MM.1S (cell line): ENCODE data around the gene FRA10AC1.

Source experiments
- EZH2 ChIP-seq: fragments of 300-600 bp; sonication (generic); optimal IDR thresholded peaks from 2 replicates; pipeline ENCODE3; 2017; ENCODE audit warnings: low read depth, mild to moderate bottlenecking, antibody characterized with exemption, low read length, mixed read lengths
- EZH2phosphoT487 ChIP-seq: fragments of 300-600 bp; sonication (generic); IDR thresholded peaks from 2 replicates; pipeline ENCODE4 v1.6.1; 2018; ENCODE audit warnings: antibody characterized with exemption, low read length
- TF ChIP-seq, protein P1 (sequence below): fragments of 300-600 bp; sonication (generic); IDR thresholded peaks from 2 replicates; pipeline ENCODE4 v1.5.1; 2016; ENCODE audit warnings: antibody characterized with exemption, low read length, mixed read lengths

DNA sequence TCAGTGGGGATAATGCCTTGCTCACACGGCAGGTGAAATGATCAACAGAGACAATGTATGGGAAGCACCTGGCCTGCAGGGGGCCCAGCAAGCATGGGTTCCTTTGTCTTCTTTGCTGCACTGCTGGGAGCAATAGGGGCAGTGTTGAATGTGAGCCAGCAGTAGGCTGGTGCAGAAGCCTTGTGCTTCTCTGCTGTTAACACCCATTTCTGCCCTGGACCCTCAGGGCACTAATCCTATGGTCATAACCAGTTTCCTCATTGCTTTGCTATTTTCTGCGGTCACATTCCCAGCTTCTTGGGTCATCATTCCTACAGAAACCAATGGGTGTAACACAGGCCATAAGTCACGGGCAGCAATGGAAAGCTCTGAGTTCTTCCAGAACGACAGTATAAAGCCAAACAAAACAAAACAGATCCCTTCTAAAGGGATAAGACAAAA, 44.5 kb upstream of the FRA10AC1 start:
- TF ChIP-seq, protein P1, sequence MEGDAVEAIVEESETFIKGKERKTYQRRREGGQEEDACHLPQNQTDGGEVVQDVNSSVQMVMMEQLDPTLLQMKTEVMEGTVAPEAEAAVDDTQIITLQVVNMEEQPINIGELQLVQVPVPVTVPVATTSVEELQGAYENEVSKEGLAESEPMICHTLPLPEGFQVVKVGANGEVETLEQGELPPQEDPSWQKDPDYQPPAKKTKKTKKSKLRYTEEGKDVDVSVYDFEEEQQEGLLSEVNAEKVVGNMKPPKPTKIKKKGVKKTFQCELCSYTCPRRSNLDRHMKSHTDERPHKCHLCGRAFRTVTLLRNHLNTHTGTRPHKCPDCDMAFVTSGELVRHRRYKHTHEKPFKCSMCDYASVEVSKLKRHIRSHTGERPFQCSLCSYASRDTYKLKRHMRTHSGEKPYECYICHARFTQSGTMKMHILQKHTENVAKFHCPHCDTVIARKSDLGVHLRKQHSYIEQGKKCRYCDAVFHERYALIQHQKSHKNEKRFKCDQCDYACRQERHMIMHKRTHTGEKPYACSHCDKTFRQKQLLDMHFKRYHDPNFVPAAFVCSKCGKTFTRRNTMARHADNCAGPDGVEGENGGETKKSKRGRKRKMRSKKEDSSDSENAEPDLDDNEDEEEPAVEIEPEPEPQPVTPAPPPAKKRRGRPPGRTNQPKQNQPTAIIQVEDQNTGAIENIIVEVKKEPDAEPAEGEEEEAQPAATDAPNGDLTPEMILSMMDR, result peak; percentile 55
- no peak for TF ChIP-seq EZH2
- no peak for TF ChIP-seq EZH2phosphoT487
